GM23338 (cell line): ENCODE data around the gene ICA1L. TPM values are rescaled to one million over a fixed set of nuclear protein-coding genes. Genes with fewer than 3 reads are reported as not detected.

Source experiments
- ATAC-seq: fragments of 200-7000 bp; cut with Tn5 transposase; 3 replicates; pipeline ENCODE4 v1.9.1; 2020
- DNase-seq: peaks from one replicate; pipeline ENCODE4 v3.0.0-alpha.2; 2015; ENCODE audit warnings: low spot score
- H2AFZ ChIP-seq: fragments of 200-600 bp; sonication (generic); 2 replicates; pipeline ENCODE4 v1.8.0; 2016; ENCODE audit warnings: antibody characterized with exemption, mild to moderate bottlenecking, moderate library complexity
- H3F3A ChIP-seq: fragments of 200-600 bp; sonication (generic); replicated peaks from 2 replicates; pipeline ENCODE4 v1.8.0; 2017; ENCODE audit warnings: antibody characterized with exemption, mixed run types, low read depth
- H3K27ac ChIP-seq: fragments of 200-600 bp; sonication (generic); 2 replicates; pipeline ENCODE4 v1.6.1; 2016; ENCODE audit warnings: low read depth
- H3K27me3 ChIP-seq: fragments of 200-600 bp; sonication (generic); 2 replicates; pipeline ENCODE4 v1.8.0; 2016; ENCODE audit warnings: mild to moderate bottlenecking, mixed run types, moderate library complexity; ENCODE audit not compliant: insufficient read depth
- H3K36me3 ChIP-seq: fragments of 200-600 bp; sonication (generic); 2 replicates; pipeline ENCODE4 v1.8.0; 2016; ENCODE audit warnings: mild to moderate bottlenecking; ENCODE audit not compliant: insufficient read depth
- H3K4me1 ChIP-seq: fragments of 200-600 bp; sonication (generic); 2 replicates; pipeline ENCODE4 v1.8.0; 2016; ENCODE audit warnings: mild to moderate bottlenecking, moderate library complexity; ENCODE audit not compliant: insufficient read depth
- H3K4me2 ChIP-seq: fragments of 200-600 bp; sonication (generic); 2 replicates; pipeline ENCODE4 v1.7.1; 2017; ENCODE audit warnings: mixed run types
- H3K4me3 ChIP-seq: fragments of 200-600 bp; sonication (generic); 2 replicates; pipeline ENCODE4 v1.6.1; 2016; ENCODE audit warnings: mixed run types
- H3K79me2 ChIP-seq: fragments of 200-600 bp; sonication (generic); replicated peaks from 2 replicates; pipeline ENCODE4 v1.8.0; 2017; ENCODE audit warnings: mild to moderate bottlenecking; ENCODE audit not compliant: insufficient read depth
- H3K9me2 ChIP-seq: fragments of 200-600 bp; sonication (generic); 2 replicates; pipeline ENCODE4 v1.8.0; 2017; ENCODE audit not compliant: insufficient read depth
- H4K20me1 ChIP-seq: fragments of 200-600 bp; sonication (generic); replicated peaks from 2 replicates; pipeline ENCODE4 v1.8.0; 2017; ENCODE audit warnings: mild to moderate bottlenecking; ENCODE audit not compliant: insufficient read depth
- H3K27ac Mint-ChIP-seq: 2 replicates; pipeline ENCODE4 v1.8.0; 2020; ENCODE audit warnings: inconsistent platforms, mild to moderate bottlenecking, moderate library complexity, mixed read lengths
- H3K27me3 Mint-ChIP-seq: 3 replicates; pipeline ENCODE4 v1.8.0; 2022; ENCODE audit warnings: low read depth, mild to moderate bottlenecking, moderate library complexity, mixed read lengths, inconsistent platforms; ENCODE audit not compliant: insufficient read depth, poor library complexity
- H3K36me3 Mint-ChIP-seq: 3 replicates; pipeline ENCODE4 v1.8.0; 2021; ENCODE audit warnings: low read depth, mild to moderate bottlenecking, inconsistent platforms, moderate library complexity, mixed read lengths
- H3K4me1 Mint-ChIP-seq: 3 replicates; pipeline ENCODE4 v1.8.0; 2020; ENCODE audit warnings: mild to moderate bottlenecking, inconsistent platforms, mixed read lengths
- H3K4me3 Mint-ChIP-seq: 3 replicates; pipeline ENCODE4 v1.8.0; 2021; ENCODE audit warnings: moderate library complexity, mild to moderate bottlenecking, inconsistent platforms, mixed read lengths
- H3K9me3 Mint-ChIP-seq: 3 replicates; pipeline ENCODE4 v1.8.0; 2020; ENCODE audit warnings: moderate library complexity, mild to moderate bottlenecking, inconsistent platforms, mixed read lengths
- CREB1 ChIP-seq: fragments of 250-450 bp; sonication (Bioruptor Pico); IDR thresholded peaks from 2 replicates; pipeline ENCODE4 v1.5.0; 2020; ENCODE audit warnings: low read depth, mild to moderate bottlenecking, moderate library complexity
- CTCF ChIP-seq, 2 experiments: fragments of 200-600 bp in 1 of 2; sonication (generic) in 1 of 2; conservative IDR thresholded peaks; 2 replicates each; pipeline versions ENCODE4 v1.5.1 to v1.6.1; 2016 to 2017; ENCODE audit warnings: antibody characterized with exemption in 2 of 2, low read depth in 2 of 2, mild to moderate bottlenecking in 2 of 2, moderate library complexity in 1 of 2
- EZH2phosphoT487 ChIP-seq: fragments of 200-600 bp; sonication (generic); IDR thresholded peaks from one replicate; pipeline ENCODE4 v1.8.1; 2018; ENCODE audit warnings: antibody characterized with exemption; ENCODE audit not compliant: unreplicated experiment
- JUNB ChIP-seq: IDR thresholded peaks from one replicate; pipeline ENCODE4 v1.6.1; 2016; ENCODE audit warnings: antibody characterized with exemption; ENCODE audit not compliant: unreplicated experiment
- POLR2AphosphoS5 ChIP-seq: IDR thresholded peaks from 2 replicates; pipeline ENCODE4 v1.6.1; 2016; ENCODE audit warnings: antibody characterized with exemption, low read depth
- REST ChIP-seq: IDR thresholded peaks from one replicate; pipeline ENCODE4 v1.6.1; 2018; ENCODE audit warnings: antibody characterized with exemption; ENCODE audit not compliant: unreplicated experiment
- STAT1 ChIP-seq: IDR thresholded peaks from one replicate; pipeline ENCODE4 v1.6.1; 2016; ENCODE audit warnings: antibody characterized with exemption; ENCODE audit not compliant: unreplicated experiment
- ZNF114 ChIP-seq: fragments of 250-450 bp; sonication (Bioruptor Pico); IDR thresholded peaks from 2 replicates; pipeline ENCODE4 v1.5.0; 2020; ENCODE audit warnings: mild to moderate bottlenecking, moderate library complexity
- ZNF331 ChIP-seq: fragments of 250-450 bp; sonication (Bioruptor Pico); IDR thresholded peaks from 2 replicates; pipeline ENCODE4 v1.5.0; 2020; ENCODE audit warnings: low read depth, mild to moderate bottlenecking, moderate library complexity
- ZNF462 ChIP-seq: fragments of 250-450 bp; sonication (Bioruptor Pico); IDR thresholded peaks from 2 replicates; pipeline ENCODE4 v1.5.0; 2020; ENCODE audit warnings: mild to moderate bottlenecking, moderate library complexity
- polyA plus RNA-seq: library from polyadenylated mRNA; unstranded; fragments of >200 nt; fragmentation: Nextera tagmentation; extraction: Ambion mirVana; gene quantifications from 2 replicates; pipeline ENCODE4 v1.2.1, GENCODE V29; 2016
- total RNA-seq: library from RNA; depleted of rRNA; stranded (reverse); fragments of >200 nt; shearing (Covaris generic); gene quantifications from 2 replicates; pipeline ENCODE4 v1.2.3, GENCODE V29; 2014

Gene ICA1L
- total and polyA plus RNA-seq, 2 experiments from 2014 or later = 1.6 to 7.2 TPM

GRCh38 chr2:202750763-202751427, 120.7 kb downstream of the ICA1L start:
- Mint-ChIP-seq H3K27ac (0 out of 2 replicates have a peak overlapping the region, but pooled peaks have one; percentile 31), H3K4me3 (no peak overlapping the region), H3K9me3 (peaks cover 12% of the 10 kb centered on the region; the same call in 2 of the 3 replicates), H3K36me3 (peaks cover 17% of the 10 kb centered on the region; the same call in 2 of the 3 replicates), H3K27me3 (no peaks in the 10 kb centered on the region), H3K4me1 (no peaks in the 10 kb centered on the region)
- no peaks in the 10 kb centered on the region for H4K20me1 ChIP-seq
- ATAC-seq (no peak), DNase-seq (no peak)
- no peaks in the 10 kb centered on the region for H3K79me2 ChIP-seq
- no peaks in the 10 kb centered on the region for H3K36me3 ChIP-seq
- H2AFZ ChIP-seq = no peak overlapping the region
- H3K4me2 ChIP-seq = no peak overlapping the region
- H3K27ac ChIP-seq = no peak overlapping the region
- no peaks in the 10 kb centered on the region for H3K27me3 ChIP-seq
- TF ChIP-seq ZNF331 (CRISPR knock-in tag) (no peak), EZH2phosphoT487 (no peak), STAT1 (no peak)
- H3K4me1 ChIP-seq = no peaks in the 10 kb centered on the region
- no peaks in the 10 kb centered on the region for H3K9me2 ChIP-seq
- H3F3A ChIP-seq = no peaks in the 10 kb centered on the region
- no peak overlapping the region for H3K4me3 ChIP-seq

- no peaks in the 10 kb centered on the region for H3K27me3 Mint-ChIP-seq
- peaks cover 17% of the 10 kb centered on the region; the same call in 2 of the 3 replicates for H3K36me3 Mint-ChIP-seq
- Histone ChIP-seq H3K36me3 (no peaks in the 10 kb centered on the region), H3K4me3 (no peak overlapping the region), H3K27ac (no peak overlapping the region), H3K4me1 (no peaks in the 10 kb centered on the region), H3K27me3 (no peaks in the 10 kb centered on the region), H3K9me2 (no peaks in the 10 kb centered on the region), H2AFZ (no peak overlapping the region), H3K4me2 (no peak overlapping the region), H3F3A (no peaks in the 10 kb centered on the region), H3K79me2 (no peaks in the 10 kb centered on the region), H4K20me1 (no peaks in the 10 kb centered on the region)
- peaks cover 12% of the 10 kb centered on the region; the same call in 2 of the 3 replicates for H3K9me3 Mint-ChIP-seq
- H3K4me3 Mint-ChIP-seq = no peak overlapping the region
- DNase-seq (no peak), ATAC-seq (no peak)
- TF ChIP-seq REST = no peak
- no peak for TF ChIP-seq EZH2phosphoT487
- no peak for TF ChIP-seq CREB1 (CRISPR knock-in tag)
- no peak for TF ChIP-seq ZNF114 (CRISPR knock-in tag)
- TF ChIP-seq JUNB = no peak
- no peak for TF ChIP-seq POLR2AphosphoS5
- no peak for TF ChIP-seq CTCF (conservative IDR thresholded peaks at IDR 0.05; ENCODE audit: low read depth in 2 of 2)
- no peak for TF ChIP-seq ZNF462 (CRISPR knock-in tag)
- no peak overlapping the region for H3K27ac Mint-ChIP-seq
- H3K4me1 Mint-ChIP-seq = no peaks in the 10 kb centered on the region
Observed at GRCh38 chr2:202749477-202749876, 122.1 kb downstream of the ICA1L start.
